Endothelial cell of umbilical vein (primary cell): ENCODE results near the gene MACROD2. TPM values are rescaled to one million over a fixed set of nuclear protein-coding genes. Genes with fewer than 3 reads are reported as not detected.

Experiments used
- BruUV-seq: library from RNA; stranded (reverse); fragments of 400-500 nt; replicated peaks from 2 replicates; lab custom pipeline; 2021; lab: Mats Ljungman, UMichigan
- CTCF ChIA-PET: fragments of 300-600, 350-600 bp; sonication (Branson Sonifier 250); formaldehyde crosslinking; loops from one replicate; lab custom pipeline; 2021; ENCODE audit warnings: antibody characterized with exemption, inconsistent platforms; lab: Charles Lee
- POLR2A ChIA-PET: fragments of 300-600, 350-600 bp; sonication (Branson Sonifier 250); formaldehyde crosslinking; loops from one replicate; lab custom pipeline; 2021; ENCODE audit warnings: antibody characterized with exemption, inconsistent platforms; lab: Charles Lee
- DNase-seq: peaks from one replicate; pipeline ENCODE4 v3.0.0-alpha.2; 2011; ENCODE audit warnings: low read depth, low spot score
- FAIRE-seq: peaks from 2 replicates; lab custom pipeline; 2011; peaks lifted over from hg19 to GRCh38; lab: Jason Lieb, UNC
- H2AFZ ChIP-seq: 2 replicates; pipeline ENCODE4 v1.6.0; 2012; ENCODE audit warnings: low read depth, low read length, control low read depth, inconsistent platforms
- H3K27ac ChIP-seq: 2 replicates; pipeline ENCODE4 v1.5.1; 2011; ENCODE audit warnings: low read depth, mild to moderate bottlenecking, control low read depth, low read length, moderate library complexity; ENCODE audit not compliant: insufficient read depth
- H3K27me3 ChIP-seq, 2 experiments: 2 replicates each; pipeline versions ENCODE4 v1.6.0 to v1.6.1; 2011; ENCODE audit warnings: low read length in 2 of 2, mixed read lengths in 1 of 2; ENCODE audit not compliant: control insufficient read depth in 2 of 2, insufficient read depth in 2 of 2
- H3K36me3 ChIP-seq, 2 experiments: 2 replicates in 1 of 2; 3 replicates in 1 of 2; pipeline ENCODE4 v1.5.1; 2011; ENCODE audit warnings: low read length in 2 of 2, mild to moderate bottlenecking in 1 of 2, moderate library complexity in 1 of 2; ENCODE audit not compliant: control insufficient read depth in 2 of 2, insufficient read depth in 2 of 2; ENCODE audit errors: extremely low read depth in 1 of 2
- H3K4me1 ChIP-seq: 3 replicates; pipeline ENCODE4 v1.5.1; 2011; ENCODE audit warnings: mild to moderate bottlenecking, low read length; ENCODE audit not compliant: control insufficient read depth, insufficient read depth; ENCODE audit errors: extremely low read depth
- H3K4me2 ChIP-seq: 2 replicates; pipeline ENCODE4 v1.6.1; 2011; ENCODE audit warnings: low read length, control low read depth, mixed read lengths; ENCODE audit not compliant: insufficient read depth
- H3K4me3 ChIP-seq, 3 experiments: fragments of 200-600 bp in 1 of 3; sonication (generic), shearing (Covaris generic) in 1 of 3; replicated peaks in 1 of 3; 2 replicates each; pipeline ENCODE4 v1.5.1; 2011 to 2016; ENCODE audit warnings: control low read depth in 3 of 3, low read length in 3 of 3, mild to moderate bottlenecking in 2 of 3, inconsistent platforms in 1 of 3, low read depth in 1 of 3, moderate library complexity in 1 of 3; ENCODE audit not compliant: insufficient read depth in 1 of 3
- H3K79me2 ChIP-seq: 2 replicates; pipeline ENCODE4 v1.6.0; 2012; ENCODE audit warnings: low read length, inconsistent platforms; ENCODE audit not compliant: control insufficient read depth, insufficient read depth
- H3K9ac ChIP-seq: replicated peaks from 2 replicates; pipeline ENCODE3; 2011; ENCODE audit warnings: low read length, control low read depth; ENCODE audit not compliant: insufficient read depth; ENCODE audit errors: extremely low read depth
- H3K9me1 ChIP-seq: replicated peaks from 3 replicates; pipeline ENCODE4 v1.6.0; 2011; ENCODE audit warnings: mild to moderate bottlenecking, low read length; ENCODE audit not compliant: control insufficient read depth, insufficient read depth; ENCODE audit errors: extremely low read depth
- H3K9me3 ChIP-seq: replicated peaks from 2 replicates; pipeline ENCODE4 v1.5.1; 2012; ENCODE audit warnings: low read length, inconsistent platforms; ENCODE audit not compliant: control insufficient read depth, insufficient read depth
- H4K20me1 ChIP-seq: replicated peaks from 2 replicates; pipeline ENCODE3; 2011; ENCODE audit warnings: mild to moderate bottlenecking, low read length; ENCODE audit not compliant: control insufficient read depth, insufficient read depth; ENCODE audit errors: extremely low read depth
- EZH2 ChIP-seq: IDR thresholded peaks from 2 replicates; pipeline ENCODE4 v1.6.1; 2012; ENCODE audit warnings: borderline replicate concordance, low read depth, mild to moderate bottlenecking, moderate library complexity, low read length, inconsistent platforms; ENCODE audit not compliant: severe bottlenecking
- FOS ChIP-seq: IDR thresholded peaks from 2 replicates; pipeline ENCODE4 v1.6.1; 2011; ENCODE audit warnings: mild to moderate bottlenecking, low read length, moderate library complexity, borderline replicate concordance; ENCODE audit not compliant: insufficient read depth
- JUN ChIP-seq: IDR thresholded peaks from 2 replicates; pipeline ENCODE4 v1.6.1; 2011; ENCODE audit warnings: borderline replicate concordance, low read depth; ENCODE audit not compliant: insufficient read length, insufficient read depth
- POLR2A ChIP-seq: IDR thresholded peaks from 2 replicates; pipeline ENCODE4 v1.6.1; 2012; ENCODE audit warnings: low read depth, mild to moderate bottlenecking, control low read depth, low read length
- POLR2AphosphoS5 ChIP-seq: IDR thresholded peaks from 2 replicates; pipeline ENCODE4 v1.6.1; 2012; ENCODE audit warnings: low read depth, mild to moderate bottlenecking, control low read depth, low read length, moderate library complexity; ENCODE audit not compliant: insufficient read depth
- dilution Hi-C: fragments of 300-500 bp; cut with MboI; formaldehyde crosslinking; loops from one replicate; pipeline ENCODE4 v1.15.0; 2019; ENCODE audit warnings: low sequenced_read_pairs; ENCODE audit not compliant: extremely low pct_ligation_motif_present
- intact Hi-C: fragments of 100-400 bp; cut with micrococcal nuclease; formaldehyde crosslinking; loops from one replicate; pipeline ENCODE4 v1.10.0; 2022
- polyA plus RNA-seq, 4 experiments: library from polyadenylated mRNA; depleted of rRNA in 3 of 4; stranded (reverse) in 3 of 4; unstranded in 1 of 4; fragments of >200 nt; gene quantifications; 2 replicates each; pipeline versions ENCODE4 v1.2.1 to v1.2.3, GENCODE V29; 2011 to 2012; ENCODE audit warnings: missing spikeins in 1 of 4
- total RNA-seq: library from RNA; stranded (reverse); gene quantifications from 2 replicates; pipeline ENCODE4 v1.2.3, GENCODE V29; 2021
- TF ChIP-seq, protein P1 (sequence below), 2 donors: IDR thresholded peaks; 1 replicate in 1 of 2; 2 replicates in 1 of 2; pipeline ENCODE4 v1.5.1; 2011; ENCODE audit warnings: low read length in 2 of 2, mild to moderate bottlenecking in 2 of 2, moderate library complexity in 2 of 2, control low read depth in 1 of 2, inconsistent platforms in 1 of 2, low read depth in 1 of 2; ENCODE audit not compliant: insufficient read depth in 1 of 2; ENCODE audit errors: extremely low read depth in 1 of 2
- TF ChIP-seq, protein P2 (sequence below): IDR thresholded peaks from 2 replicates; pipeline ENCODE4 v1.6.1; 2011; ENCODE audit not compliant: insufficient read depth, insufficient read length

The MACROD2 gene
- total and polyA plus RNA-seq, 2 donors (not counting 3 experiments of a cell fraction or from before 2014, with no cell fraction given), result 0.11 to 0.73 TPM

DNA sequence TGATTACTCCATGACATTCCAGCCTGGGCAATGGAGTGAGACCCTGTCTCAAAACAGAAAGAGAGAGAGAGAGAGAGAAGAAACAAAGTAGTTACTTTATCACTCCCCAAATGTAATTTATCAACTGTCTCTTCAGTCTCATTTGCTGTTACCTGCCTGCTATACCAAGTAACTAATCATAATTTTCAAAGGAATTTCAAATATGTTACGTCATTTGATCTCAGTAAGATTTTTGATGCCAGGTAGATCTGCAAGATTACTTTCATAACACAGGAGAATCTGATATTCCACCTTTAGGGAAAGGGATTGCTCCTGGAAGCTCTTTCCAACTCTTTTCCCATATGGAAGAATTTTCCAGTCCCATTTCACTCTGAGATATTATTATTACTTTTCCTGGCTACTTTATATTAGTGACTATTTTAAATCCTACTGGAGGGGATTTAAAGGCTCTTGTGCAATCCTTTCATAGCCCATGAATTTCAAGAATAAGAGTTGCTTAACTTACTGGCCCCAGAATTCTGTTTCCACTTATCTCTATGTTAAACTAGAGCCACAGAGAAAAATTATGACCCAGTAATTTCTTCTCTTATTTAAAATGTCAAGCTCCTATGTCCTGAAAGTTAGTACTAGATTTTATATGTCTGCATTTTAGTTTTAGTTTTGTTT is 732.3 kb downstream of the MACROD2 start:
- CTCF ChIA-PET, result no interaction called here
- no peak for FAIRE-seq
- Histone ChIP-seq H2AFZ (no peak overlapping the region), H3K9ac (no peak overlapping the region), H3K27ac (no peak overlapping the region), H4K20me1 (no peaks in the 10 kb centered on the region), H3K27me3 (no peaks in the 10 kb centered on the region), H3K4me3 (no peak overlapping the region), H3K4me2 (no peak overlapping the region), H3K4me1 (no peaks in the 10 kb centered on the region), H3K79me2 (no peaks in the 10 kb centered on the region), H3K36me3 (no peaks in the 10 kb centered on the region), H3K9me3 (no peaks in the 10 kb centered on the region), H3K9me1 (no peaks in the 10 kb centered on the region)
- intact Hi-C loops, result no loop called here
- no peak for TF ChIP-seq EZH2
- TF ChIP-seq POLR2A, result no peak
- TF ChIP-seq POLR2AphosphoS5, result no peak
- TF ChIP-seq FOS, result no peak
- POLR2A ChIA-PET, result no interaction called here
- no TSS peak for BruUV-seq
- dilution Hi-C loops, result no loop called here
- no peak for DNase-seq

DNA sequence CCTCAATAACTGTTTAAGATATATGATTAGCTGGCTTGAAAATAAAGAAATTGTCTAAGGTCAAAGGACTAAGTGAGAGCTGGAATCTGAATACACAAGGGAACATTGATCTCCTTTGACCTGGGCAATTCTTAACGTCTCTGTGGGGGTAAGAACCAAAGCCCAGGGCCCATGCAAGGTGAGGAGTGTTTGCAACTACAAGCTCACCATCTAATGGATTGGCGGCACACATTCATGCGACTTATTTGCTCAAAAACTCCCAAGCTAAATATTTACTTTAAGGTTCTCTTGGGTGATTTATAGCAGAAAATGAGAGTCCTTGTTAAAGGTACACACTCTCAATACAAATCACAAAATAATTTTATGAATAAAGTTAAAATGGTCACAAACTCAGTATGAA is 734.1 kb downstream of the MACROD2 start:
- H2AFZ ChIP-seq, result no peak overlapping the region
- TF ChIP-seq JUN (no peak), POLR2A (no peak)
- TF ChIP-seq, protein P1, sequence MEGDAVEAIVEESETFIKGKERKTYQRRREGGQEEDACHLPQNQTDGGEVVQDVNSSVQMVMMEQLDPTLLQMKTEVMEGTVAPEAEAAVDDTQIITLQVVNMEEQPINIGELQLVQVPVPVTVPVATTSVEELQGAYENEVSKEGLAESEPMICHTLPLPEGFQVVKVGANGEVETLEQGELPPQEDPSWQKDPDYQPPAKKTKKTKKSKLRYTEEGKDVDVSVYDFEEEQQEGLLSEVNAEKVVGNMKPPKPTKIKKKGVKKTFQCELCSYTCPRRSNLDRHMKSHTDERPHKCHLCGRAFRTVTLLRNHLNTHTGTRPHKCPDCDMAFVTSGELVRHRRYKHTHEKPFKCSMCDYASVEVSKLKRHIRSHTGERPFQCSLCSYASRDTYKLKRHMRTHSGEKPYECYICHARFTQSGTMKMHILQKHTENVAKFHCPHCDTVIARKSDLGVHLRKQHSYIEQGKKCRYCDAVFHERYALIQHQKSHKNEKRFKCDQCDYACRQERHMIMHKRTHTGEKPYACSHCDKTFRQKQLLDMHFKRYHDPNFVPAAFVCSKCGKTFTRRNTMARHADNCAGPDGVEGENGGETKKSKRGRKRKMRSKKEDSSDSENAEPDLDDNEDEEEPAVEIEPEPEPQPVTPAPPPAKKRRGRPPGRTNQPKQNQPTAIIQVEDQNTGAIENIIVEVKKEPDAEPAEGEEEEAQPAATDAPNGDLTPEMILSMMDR (IDR thresholded peaks at IDR 0.05; ENCODE audit: extremely low read depth in 1 of 2, insufficient read depth in 1 of 2, low read depth in 1 of 2, low read length in 2 of 2), result no peak
- TF ChIP-seq, protein P2, sequence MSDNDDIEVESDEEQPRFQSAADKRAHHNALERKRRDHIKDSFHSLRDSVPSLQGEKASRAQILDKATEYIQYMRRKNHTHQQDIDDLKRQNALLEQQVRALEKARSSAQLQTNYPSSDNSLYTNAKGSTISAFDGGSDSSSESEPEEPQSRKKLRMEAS, result no peak
- H3K79me2 ChIP-seq, result no peaks in the 10 kb centered on the region
- no peaks in the 10 kb centered on the region for H3K9me1 ChIP-seq
- no peaks in the 10 kb centered on the region for H3K9me3 ChIP-seq
- ChIA-PET POLR2A (no interaction called here), CTCF (interaction anchor here (1.2 kb wide), 1 partner anchor 24 kb away, joined by 3 read pairs; no protein-coding TSS in a partner anchor)
- no peak overlapping the region for H3K27ac ChIP-seq
- H3K4me2 ChIP-seq, result no peak overlapping the region
- intact Hi-C loops, result no loop called here
- dilution Hi-C loops, result no loop called here
- H3K9ac ChIP-seq, result no peak overlapping the region
- FAIRE-seq (no peak), DNase-seq (no peak)
- no peaks in the 10 kb centered on the region for H4K20me1 ChIP-seq
- no peak overlapping the region for H3K4me3 ChIP-seq
- H3K4me1 ChIP-seq, result no peaks in the 10 kb centered on the region
- BruUV-seq, result no TSS peak
- H3K36me3 ChIP-seq, result no peaks in the 10 kb centered on the region
- H3K27me3 ChIP-seq, result no peaks in the 10 kb centered on the region
